HG02884 (cell line): ENCODE data around the gene SUFU.

Source experiments
- ATAC-seq: cut with Tn5 transposase; IDR thresholded peaks from one replicate; pipeline ENCODE4 v1.9.1; 2021; ENCODE audit warnings: mild to moderate bottlenecking, moderate library complexity; ENCODE audit not compliant: unreplicated experiment

Gene SUFU

GRCh38 chr10:102593074-102593803 is 89.5 kb downstream of the SUFU start:
- no peak for ATAC-seq

- no peak for ATAC-seq
These were observed 90.0 kb downstream of the SUFU start for GRCh38 chr10:102593804-102594079.

- no peak for ATAC-seq
These were observed 91.5 kb downstream of the SUFU start for GRCh38 chr10:102595293-102595692.

GRCh38 chr10:102595897-102596296 is 92.1 kb downstream of the SUFU start:
- ATAC-seq, result no peak

GRCh38 chr10:102596506-102596971 is 92.8 kb downstream of the SUFU start:
- no peak for ATAC-seq

GRCh38 chr10:102597131-102597991 is 93.6 kb downstream of the SUFU start:
- ATAC-seq, result no peak

GRCh38 chr10:102598243-102598642 is 94.5 kb downstream of the SUFU start:
- ATAC-seq, result no peak

- no peak for ATAC-seq
These were observed 96.0 kb downstream of the SUFU start for GRCh38 chr10:102599565-102600327.

- ATAC-seq, result no peak
These were observed 97.0 kb downstream of the SUFU start for GRCh38 chr10:102600816-102601215.

- ATAC-seq, result no peak
These were observed 97.9 kb downstream of the SUFU start for GRCh38 chr10:102601639-102602038.

- ATAC-seq, result no peak
These were observed 98.7 kb downstream of the SUFU start for GRCh38 chr10:102602272-102603045.

- ATAC-seq, result no peak
These were observed 100.2 kb downstream of the SUFU start for GRCh38 chr10:102603946-102604345.

GRCh38 chr10:102604439-102604841 is 100.7 kb downstream of the SUFU start:
- no peak for ATAC-seq

GRCh38 chr10:102605712-102606111 is 101.9 kb downstream of the SUFU start:
- no peak for ATAC-seq

GRCh38 chr10:102608487-102608886 is 104.7 kb downstream of the SUFU start:
- ATAC-seq, result no peak

- ATAC-seq, result no peak
These were observed 106.7 kb downstream of the SUFU start for GRCh38 chr10:102610441-102610887.

GRCh38 chr10:102611514-102612087 is 107.8 kb downstream of the SUFU start:
- no peak for ATAC-seq

- ATAC-seq, result no peak
These were observed 109.1 kb downstream of the SUFU start for GRCh38 chr10:102612964-102613275.

GRCh38 chr10:102613286-102613685 is 109.5 kb downstream of the SUFU start:
- no peak for ATAC-seq

GRCh38 chr10:102613785-102614184 is 110.0 kb downstream of the SUFU start:
- ATAC-seq, result no peak
